A549 (cell line): ENCODE measurements around the gene AADACL4. TPM values are rescaled to one million over a fixed set of nuclear protein-coding genes. Genes with fewer than 3 reads are reported as not detected.

Experiments
- CBX2 ChIP-seq: fragments of 200-600 bp; sonication (generic); IDR thresholded peaks from 2 replicates; pipeline ENCODE4 v1.6.1; 2016; ENCODE audit warnings: low read depth, mild to moderate bottlenecking, borderline replicate concordance
- CHD2 ChIP-seq: fragments of 150-350 bp; IDR thresholded peaks from 2 replicates; pipeline ENCODE4 v1.6.1; 2014; ENCODE audit warnings: low read length; ENCODE audit not compliant: partially characterized antibody
- EHF ChIP-seq: fragments of 250-450 bp; sonication (Bioruptor Pico); IDR thresholded peaks from 2 replicates; pipeline ENCODE4 v1.5.0; 2020; ENCODE audit warnings: mild to moderate bottlenecking
- EHMT2 ChIP-seq: fragments of 200-600 bp; sonication (generic); IDR thresholded peaks from 2 replicates; pipeline ENCODE4 v1.6.1; 2016; ENCODE audit warnings: antibody characterized with exemption, low read depth, mild to moderate bottlenecking, moderate library complexity
- EP300 ChIP-seq, 2 experiments: fragments of >200 bp; sonication (Bioruptor Twin); formaldehyde crosslinking; IDR thresholded peaks; 2 replicates in 1 of 2; 3 replicates in 1 of 2; pipeline ENCODE4 v1.6.1; 2016 to 2017
- ESRRA ChIP-seq: fragments of 150-350 bp; IDR thresholded peaks from 2 replicates; pipeline ENCODE4 v1.6.1; 2014; ENCODE audit warnings: mild to moderate bottlenecking, low read length, borderline replicate concordance
- FOSB ChIP-seq: fragments of 250-450 bp; sonication (Bioruptor Pico); IDR thresholded peaks from 2 replicates; pipeline ENCODE4 v1.5.0; 2020; ENCODE audit warnings: mild to moderate bottlenecking, moderate library complexity
- FOSL2 ChIP-seq, 2 experiments: fragments of 450-650 bp in 1 of 2; fragments of >200 bp in 1 of 2; sonication (Bioruptor Twin) in 1 of 2; formaldehyde crosslinking; IDR thresholded peaks; 2 replicates each; pipeline versions ENCODE4 v1.5.0 to v1.6.1; 2016 to 2020; ENCODE audit warnings: mild to moderate bottlenecking in 1 of 2, moderate library complexity in 1 of 2
- HDAC2 ChIP-seq: fragments of 200-600 bp; sonication (generic); IDR thresholded peaks from 2 replicates; pipeline ENCODE4 v1.6.1; 2016
- HOXB13 ChIP-seq: fragments of 250-450 bp; sonication (Bioruptor Pico); IDR thresholded peaks from 2 replicates; pipeline ENCODE4 v1.5.0; 2020; ENCODE audit warnings: low read depth, mild to moderate bottlenecking, moderate library complexity
- HOXB5 ChIP-seq: fragments of 250-450 bp; sonication (Bioruptor Pico); IDR thresholded peaks from 2 replicates; pipeline ENCODE4 v1.5.0; 2020; ENCODE audit warnings: mild to moderate bottlenecking, moderate library complexity
- JUN ChIP-seq, 2 experiments: fragments of >200 bp; sonication (Bioruptor Twin); formaldehyde crosslinking; IDR thresholded peaks; 2 replicates in 1 of 2; 3 replicates in 1 of 2; pipeline ENCODE4 v1.6.1; 2016 to 2017
- JUNB ChIP-seq: fragments of >200 bp; sonication (Bioruptor Twin); formaldehyde crosslinking; IDR thresholded peaks from 2 replicates; pipeline ENCODE4 v1.6.1; 2016
- MAFK ChIP-seq: fragments of 450-650 bp; IDR thresholded peaks from 2 replicates; pipeline ENCODE4 v1.6.1; 2014; ENCODE audit not compliant: partially characterized antibody
- MAZ ChIP-seq: fragments of 150-350 bp; IDR thresholded peaks from 2 replicates; pipeline ENCODE4 v1.6.1; 2014; ENCODE audit warnings: antibody characterized with exemption, low read depth, low read length, borderline replicate concordance
- NR3C1 ChIP-seq: fragments of >200 bp; sonication (Bioruptor Twin); formaldehyde crosslinking; IDR thresholded peaks from 3 replicates; pipeline ENCODE4 v1.6.1; 2017
- RAD21 ChIP-seq, 2 experiments: fragments of >200 bp in 1 of 2; sonication (Bioruptor Twin) in 1 of 2; formaldehyde crosslinking in 1 of 2; IDR thresholded peaks in 1 of 2; conservative IDR thresholded peaks in 1 of 2; 2 replicates in 1 of 2; 3 replicates in 1 of 2; pipeline ENCODE4 v1.6.1; 2012 to 2018; ENCODE audit warnings: inconsistent platforms in 1 of 2
- RARB ChIP-seq: fragments of 250-450 bp; sonication (Bioruptor Pico); IDR thresholded peaks from 2 replicates; pipeline ENCODE4 v1.8.0; 2021; ENCODE audit warnings: mild to moderate bottlenecking, moderate library complexity
- RCOR1 ChIP-seq: fragments of 150-350 bp; IDR thresholded peaks from 2 replicates; pipeline ENCODE4 v1.6.1; 2014; ENCODE audit warnings: antibody characterized with exemption, low read length, low read depth
- RFX5 ChIP-seq: fragments of 450-650 bp; IDR thresholded peaks from 2 replicates; pipeline ENCODE4 v1.7.1; 2014; ENCODE audit warnings: antibody characterized with exemption, mild to moderate bottlenecking, moderate library complexity
- RNF2 ChIP-seq: fragments of 200-600 bp; sonication (generic); IDR thresholded peaks from 2 replicates; pipeline ENCODE4 v1.6.1; 2016; ENCODE audit warnings: low read depth, mild to moderate bottlenecking, antibody characterized with exemption, moderate library complexity, borderline replicate concordance
- SMC3 ChIP-seq: fragments of >200 bp; sonication (Bioruptor Twin); formaldehyde crosslinking; IDR thresholded peaks from 3 replicates; pipeline ENCODE4 v1.6.1; 2018; ENCODE audit warnings: inconsistent platforms
- SREBF2 ChIP-seq: fragments of 450-650 bp; IDR thresholded peaks from 2 replicates; pipeline ENCODE4 v1.6.1; 2014; ENCODE audit warnings: mild to moderate bottlenecking, moderate library complexity
- ZFP36 ChIP-seq: fragments of 450-650 bp; IDR thresholded peaks from 2 replicates; pipeline ENCODE4 v1.6.1; 2014; ENCODE audit warnings: borderline replicate concordance; ENCODE audit not compliant: partially characterized antibody
- polyA plus RNA-seq, 4 experiments: library from polyadenylated mRNA; depleted of rRNA in 3 of 4; stranded (reverse); fragments of >200 nt; fragmentation: RNase III in 1 of 4; extraction: RNeasy Plus Mini Kit Qiagen cat#74134 plus additional on column Dnase treatment in 1 of 4; gene quantifications; 2 replicates in 3 of 4; 3 replicates in 1 of 4; pipeline ENCODE4 v1.2.3, GENCODE V29; 2011 to 2017
- TF ChIP-seq, protein P1 (sequence below): IDR thresholded peaks from 2 replicates; pipeline ENCODE4 v1.6.1; 2012
- TF ChIP-seq, protein P2 (sequence below): fragments of >200 bp; sonication (Bioruptor Twin); formaldehyde crosslinking; IDR thresholded peaks from 3 replicates; pipeline ENCODE4 v1.5.1; 2016
- TF ChIP-seq, protein P3 (sequence below): IDR thresholded peaks from 2 replicates; pipeline ENCODE4 v1.6.1; 2012
- TF ChIP-seq, protein P4 (sequence below): fragments of 150-350 bp; IDR thresholded peaks from 2 replicates; pipeline ENCODE4 v1.6.1; 2014; ENCODE audit warnings: low read depth, mild to moderate bottlenecking, low read length
- TF ChIP-seq, protein P5 (sequence below): fragments of 250-450 bp; sonication (Bioruptor Pico); IDR thresholded peaks from 2 replicates; pipeline ENCODE4 v1.5.0; 2020; ENCODE audit warnings: low read depth, mild to moderate bottlenecking, moderate library complexity
- TF ChIP-seq, protein P6 (sequence below): IDR thresholded peaks from 2 replicates; pipeline ENCODE4 v1.6.1; 2012; ENCODE audit warnings: low read depth, borderline replicate concordance
- TF ChIP-seq, protein P7 (sequence below): fragments of >200 bp; sonication (Bioruptor Twin); formaldehyde crosslinking; IDR thresholded peaks from 2 replicates; pipeline ENCODE4 v1.6.1; 2016

The AADACL4 gene
- polyA plus RNA-seq, 2 of the 4 experiments (the other 2 are of a cell fraction): not detected

DNA sequence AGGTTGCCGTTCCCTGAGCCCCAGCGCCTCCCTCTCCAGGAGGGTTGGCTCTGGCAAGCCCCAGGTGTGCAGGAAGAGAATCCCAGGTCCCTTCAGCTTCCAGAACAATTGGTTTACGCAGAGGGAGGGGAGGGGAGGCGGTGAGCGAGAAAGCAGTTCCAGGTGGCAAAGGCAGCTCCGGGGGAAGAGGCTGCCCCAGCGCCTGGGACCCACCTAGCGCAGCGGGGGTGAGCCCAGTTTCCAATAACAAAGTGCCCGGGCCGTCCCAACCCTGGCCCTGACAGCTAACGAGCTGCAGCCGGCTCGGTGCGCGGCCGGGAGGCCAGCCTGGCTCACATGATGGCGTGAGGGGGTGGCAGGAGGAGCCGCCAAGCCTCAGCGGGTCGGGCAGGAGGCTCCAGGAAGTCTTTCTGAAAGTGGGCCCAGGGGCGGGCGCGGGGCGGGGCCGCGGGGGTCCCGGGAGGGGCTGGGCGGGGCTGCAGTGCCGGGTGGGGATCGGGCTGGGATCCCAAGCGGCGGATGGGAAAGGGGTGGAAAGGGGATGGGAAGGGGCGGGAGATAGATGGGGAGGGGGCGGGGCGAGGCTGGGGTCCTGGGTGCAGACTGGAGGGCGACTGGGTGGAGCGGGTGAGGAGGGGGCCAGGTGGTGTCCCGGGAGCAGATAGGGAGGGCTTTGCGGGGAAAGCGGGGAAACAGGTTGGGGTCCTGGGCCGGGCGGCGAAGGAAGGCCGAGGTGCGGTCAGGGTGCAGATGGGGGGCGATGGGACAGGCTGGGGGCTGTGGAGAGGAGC, 48.7 kb upstream of the AADACL4 start (continued):
- TF ChIP-seq JUN (IDR thresholded peaks at IDR 0.05): peak in 1 of 2 experiments; percentile 40; a peak in 2 of 5 replicates
- TF ChIP-seq RCOR1: no peak
- TF ChIP-seq, protein P1, sequence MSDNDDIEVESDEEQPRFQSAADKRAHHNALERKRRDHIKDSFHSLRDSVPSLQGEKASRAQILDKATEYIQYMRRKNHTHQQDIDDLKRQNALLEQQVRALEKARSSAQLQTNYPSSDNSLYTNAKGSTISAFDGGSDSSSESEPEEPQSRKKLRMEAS: no peak; the same call in 1 of the 2 replicates
- TF ChIP-seq, protein P2, sequence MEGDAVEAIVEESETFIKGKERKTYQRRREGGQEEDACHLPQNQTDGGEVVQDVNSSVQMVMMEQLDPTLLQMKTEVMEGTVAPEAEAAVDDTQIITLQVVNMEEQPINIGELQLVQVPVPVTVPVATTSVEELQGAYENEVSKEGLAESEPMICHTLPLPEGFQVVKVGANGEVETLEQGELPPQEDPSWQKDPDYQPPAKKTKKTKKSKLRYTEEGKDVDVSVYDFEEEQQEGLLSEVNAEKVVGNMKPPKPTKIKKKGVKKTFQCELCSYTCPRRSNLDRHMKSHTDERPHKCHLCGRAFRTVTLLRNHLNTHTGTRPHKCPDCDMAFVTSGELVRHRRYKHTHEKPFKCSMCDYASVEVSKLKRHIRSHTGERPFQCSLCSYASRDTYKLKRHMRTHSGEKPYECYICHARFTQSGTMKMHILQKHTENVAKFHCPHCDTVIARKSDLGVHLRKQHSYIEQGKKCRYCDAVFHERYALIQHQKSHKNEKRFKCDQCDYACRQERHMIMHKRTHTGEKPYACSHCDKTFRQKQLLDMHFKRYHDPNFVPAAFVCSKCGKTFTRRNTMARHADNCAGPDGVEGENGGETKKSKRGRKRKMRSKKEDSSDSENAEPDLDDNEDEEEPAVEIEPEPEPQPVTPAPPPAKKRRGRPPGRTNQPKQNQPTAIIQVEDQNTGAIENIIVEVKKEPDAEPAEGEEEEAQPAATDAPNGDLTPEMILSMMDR: no peak
- TF ChIP-seq ZFP36: no peak
- TF ChIP-seq, protein P3, sequence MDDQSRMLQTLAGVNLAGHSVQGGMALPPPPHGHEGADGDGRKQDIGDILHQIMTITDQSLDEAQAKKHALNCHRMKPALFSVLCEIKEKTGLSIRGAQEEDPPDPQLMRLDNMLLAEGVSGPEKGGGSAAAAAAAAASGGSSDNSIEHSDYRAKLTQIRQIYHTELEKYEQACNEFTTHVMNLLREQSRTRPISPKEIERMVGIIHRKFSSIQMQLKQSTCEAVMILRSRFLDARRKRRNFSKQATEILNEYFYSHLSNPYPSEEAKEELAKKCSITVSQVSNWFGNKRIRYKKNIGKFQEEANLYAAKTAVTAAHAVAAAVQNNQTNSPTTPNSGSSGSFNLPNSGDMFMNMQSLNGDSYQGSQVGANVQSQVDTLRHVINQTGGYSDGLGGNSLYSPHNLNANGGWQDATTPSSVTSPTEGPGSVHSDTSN: no peak
- no peak for TF ChIP-seq RFX5
- no peak for TF ChIP-seq EP300 (IDR thresholded peaks at IDR 0.05)
- no peak for TF ChIP-seq EHMT2
- TF ChIP-seq JUNB: no peak
- TF ChIP-seq CBX2: no peak
- TF ChIP-seq RAD21 (conservative IDR thresholded peaks at IDR 0.05 in 1 of 2, IDR thresholded peaks at IDR 0.05 in 1 of 2): no peak
- TF ChIP-seq RNF2: no peak
- TF ChIP-seq HDAC2: no peak
- TF ChIP-seq SMC3: no peak
- TF ChIP-seq MAFK: no peak
- no peak for TF ChIP-seq FOSL2 (IDR thresholded peaks at IDR 0.05)
- no peak for TF ChIP-seq FOSL2 (CRISPR knock-in tag; IDR thresholded peaks at IDR 0.05)
- TF ChIP-seq, protein P4, sequence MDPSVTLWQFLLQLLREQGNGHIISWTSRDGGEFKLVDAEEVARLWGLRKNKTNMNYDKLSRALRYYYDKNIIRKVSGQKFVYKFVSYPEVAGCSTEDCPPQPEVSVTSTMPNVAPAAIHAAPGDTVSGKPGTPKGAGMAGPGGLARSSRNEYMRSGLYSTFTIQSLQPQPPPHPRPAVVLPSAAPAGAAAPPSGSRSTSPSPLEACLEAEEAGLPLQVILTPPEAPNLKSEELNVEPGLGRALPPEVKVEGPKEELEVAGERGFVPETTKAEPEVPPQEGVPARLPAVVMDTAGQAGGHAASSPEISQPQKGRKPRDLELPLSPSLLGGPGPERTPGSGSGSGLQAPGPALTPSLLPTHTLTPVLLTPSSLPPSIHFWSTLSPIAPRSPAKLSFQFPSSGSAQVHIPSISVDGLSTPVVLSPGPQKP: no peak
- no peak for TF ChIP-seq SREBF2
- TF ChIP-seq CHD2: no peak
- TF ChIP-seq, protein P5, sequence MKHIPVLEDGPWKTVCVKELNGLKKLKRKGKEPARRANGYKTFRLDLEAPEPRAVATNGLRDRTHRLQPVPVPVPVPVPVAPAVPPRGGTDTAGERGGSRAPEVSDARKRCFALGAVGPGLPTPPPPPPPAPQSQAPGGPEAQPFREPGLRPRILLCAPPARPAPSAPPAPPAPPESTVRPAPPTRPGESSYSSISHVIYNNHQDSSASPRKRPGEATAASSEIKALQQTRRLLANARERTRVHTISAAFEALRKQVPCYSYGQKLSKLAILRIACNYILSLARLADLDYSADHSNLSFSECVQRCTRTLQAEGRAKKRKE: peak; percentile 48; the same call in 1 of the 2 replicates
- no peak for TF ChIP-seq ESRRA
- TF ChIP-seq, protein P6, sequence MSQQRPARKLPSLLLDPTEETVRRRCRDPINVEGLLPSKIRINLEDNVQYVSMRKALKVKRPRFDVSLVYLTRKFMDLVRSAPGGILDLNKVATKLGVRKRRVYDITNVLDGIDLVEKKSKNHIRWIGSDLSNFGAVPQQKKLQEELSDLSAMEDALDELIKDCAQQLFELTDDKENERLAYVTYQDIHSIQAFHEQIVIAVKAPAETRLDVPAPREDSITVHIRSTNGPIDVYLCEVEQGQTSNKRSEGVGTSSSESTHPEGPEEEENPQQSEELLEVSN: no peak
- TF ChIP-seq EHF (CRISPR knock-in tag): peak; percentile 84; the same call in 1 of the 2 replicates
- no peak for TF ChIP-seq RARB (CRISPR knock-in tag)
- TF ChIP-seq HOXB13 (CRISPR knock-in tag): peak; percentile 87
- TF ChIP-seq NR3C1: no peak
- peak; percentile 62; the same call in 1 of the 2 replicates for TF ChIP-seq FOSB (CRISPR knock-in tag)
- TF ChIP-seq, protein P7, sequence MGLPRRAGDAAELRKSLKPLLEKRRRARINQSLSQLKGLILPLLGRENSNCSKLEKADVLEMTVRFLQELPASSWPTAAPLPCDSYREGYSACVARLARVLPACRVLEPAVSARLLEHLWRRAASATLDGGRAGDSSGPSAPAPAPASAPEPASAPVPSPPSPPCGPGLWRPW: no peak
- TF ChIP-seq MAZ: no peak
- TF ChIP-seq HOXB5 (CRISPR knock-in tag): 0 out of 2 replicates have a peak, but pooled peaks have one; percentile 67
